ENCODE measurements around the gene NHP2.
"Not testable (repeated sequence)": the region's sequence is repeated elsewhere in the genome, so short reads cannot be mapped to it uniquely, and the experiment has no call there.

The NHP2 gene

GRCh38 chr5:178130234-178130575 lies 23.5 kb downstream of the NHP2 start:
- not testable (repeated sequence) for DNase-seq

GRCh38 chr5:178129296-178129695 lies 24.4 kb downstream of the NHP2 start:
- no peak for DNase-seq

GRCh38 chr5:178127300-178128009 lies 26.2 kb downstream of the NHP2 start:
- DNase-seq, result not testable (repeated sequence)

- DNase-seq, result no peak
Measured at GRCh38 chr5:178126556-178126955, 27.1 kb downstream of the NHP2 start.

- no peak for DNase-seq
Measured at GRCh38 chr5:178125253-178125906, 28.3 kb downstream of the NHP2 start.

GRCh38 chr5:178123966-178124925 lies 29.4 kb downstream of the NHP2 start:
- DNase-seq, result no peak

GRCh38 chr5:178123094-178123965 lies 30.4 kb downstream of the NHP2 start:
- DNase-seq, result no peak

GRCh38 chr5:178122346-178122745 lies 31.3 kb downstream of the NHP2 start:
- no peak for DNase-seq

- no peak for DNase-seq
Measured at GRCh38 chr5:178121391-178122276, 32.1 kb downstream of the NHP2 start.

- DNase-seq, result peak; percentile 80
Measured at GRCh38 chr5:178120607-178121357, 32.9 kb downstream of the NHP2 start.

GRCh38 chr5:178119915-178120606 lies 33.6 kb downstream of the NHP2 start:
- no peak for DNase-seq

GRCh38 chr5:178117923-178118701 lies 35.6 kb downstream of the NHP2 start:
- no peak for DNase-seq

GRCh38 chr5:178116143-178116885 lies 37.4 kb downstream of the NHP2 start:
- DNase-seq, result no peak

- no peak for DNase-seq
Measured at GRCh38 chr5:178115814-178116142, 37.9 kb downstream of the NHP2 start.

- no peak for DNase-seq
Measured at GRCh38 chr5:178115136-178115813, 38.4 kb downstream of the NHP2 start.

- no peak for DNase-seq
Measured at GRCh38 chr5:178114325-178115135, 39.2 kb downstream of the NHP2 start.

GRCh38 chr5:178113841-178114324 lies 39.8 kb downstream of the NHP2 start:
- DNase-seq, result no peak
